Measurements from ENCODE around the gene ZDHHC16.
"Not testable (repeated sequence)": the region's sequence is repeated elsewhere in the genome, so short reads cannot be mapped to it uniquely, and the experiment has no call there.

Gene ZDHHC16

DNA sequence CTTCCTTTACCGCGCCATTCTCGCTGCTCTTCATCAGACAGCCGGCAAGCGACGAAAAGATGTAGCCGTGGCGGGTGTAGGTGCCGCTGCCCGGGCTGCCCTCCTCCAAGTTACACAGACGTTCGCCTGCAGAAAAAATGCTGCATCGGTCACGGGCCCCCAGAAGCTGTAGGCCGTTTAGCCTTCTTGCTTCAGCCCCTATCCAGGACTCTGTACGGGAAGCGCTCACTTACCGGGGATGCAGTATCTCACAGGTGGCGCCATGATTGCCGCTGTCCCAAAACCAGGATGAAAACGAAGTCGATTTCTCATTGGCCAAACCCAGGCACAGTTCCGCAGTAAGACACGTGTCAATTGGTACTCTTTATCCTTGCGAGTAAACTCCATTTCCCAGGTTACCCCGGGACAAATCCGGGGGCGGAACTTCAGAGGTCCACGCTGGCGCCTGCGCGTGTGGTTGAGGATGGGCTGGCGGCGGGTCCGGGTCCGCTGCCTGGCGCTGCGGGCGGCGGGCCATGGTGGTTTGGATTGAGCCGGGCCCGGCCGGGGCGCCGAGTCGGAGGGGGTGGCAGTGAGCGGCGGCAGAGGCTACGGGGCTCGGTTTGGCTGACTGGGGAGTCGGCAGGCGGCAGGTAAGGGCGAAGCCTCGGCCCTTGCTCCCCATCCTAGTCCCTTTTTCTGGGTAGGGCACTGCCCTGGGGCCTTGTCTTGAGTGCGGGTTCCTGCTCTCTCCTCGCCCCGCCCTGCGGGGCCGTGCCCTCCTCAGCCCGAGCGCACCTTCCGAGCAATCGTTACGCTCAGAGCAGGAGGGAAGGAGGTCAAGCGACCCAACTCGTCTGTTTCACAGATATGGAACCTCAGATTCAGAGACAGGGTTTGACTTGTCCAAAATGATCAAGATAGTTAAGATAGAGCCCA lies at the start of gene ZDHHC16, which contains the start of gene EXOSC1:
Gene ZDHHC16, plus strand, starts transcription at position 454 of the 918 bp plus-strand sequence. CDS start 5,501 bp downstream, outside the sequence.
Gene EXOSC1, minus strand, starts transcription at position 285 of the 918 bp plus-strand sequence. Its CDS starts 21 bp downstream, at position 264.
- peak; percentile 95 for DNase-seq

DNA sequence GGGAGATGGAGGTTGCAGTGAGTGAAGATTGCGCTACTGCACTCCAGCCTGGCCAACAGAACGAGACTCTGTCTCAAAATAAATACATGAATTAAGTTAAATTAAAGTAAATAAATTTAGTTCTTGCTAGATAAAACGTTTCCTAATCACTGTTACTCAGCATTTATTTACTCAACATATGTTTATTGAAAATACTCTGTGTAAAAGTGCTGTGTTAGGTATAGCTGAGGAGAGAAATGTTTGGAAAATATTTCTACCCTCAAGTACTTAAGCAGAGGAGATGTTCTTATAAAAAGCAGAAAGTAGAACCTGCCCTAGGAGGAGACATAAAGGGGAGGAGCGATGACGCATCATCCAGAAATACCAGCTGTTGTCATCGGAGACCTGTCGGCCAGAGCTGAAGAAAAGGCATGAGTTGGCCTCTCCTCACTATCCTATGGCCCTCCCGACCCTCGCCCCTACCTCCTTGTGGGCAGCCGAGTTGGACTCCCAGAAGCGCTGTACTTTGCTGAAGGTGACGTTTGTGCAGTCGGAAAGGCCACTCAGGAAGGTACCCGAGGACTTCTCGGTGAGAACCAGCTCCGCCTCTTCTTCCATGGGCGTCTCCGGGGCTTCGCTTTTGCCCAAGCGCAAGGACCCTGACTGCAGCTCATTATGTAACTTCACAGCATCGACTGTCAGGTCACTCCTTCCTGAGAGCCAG lies 46.0 kb upstream of the ZDHHC16 start:
- DNase-seq: peak; percentile 46

DNA sequence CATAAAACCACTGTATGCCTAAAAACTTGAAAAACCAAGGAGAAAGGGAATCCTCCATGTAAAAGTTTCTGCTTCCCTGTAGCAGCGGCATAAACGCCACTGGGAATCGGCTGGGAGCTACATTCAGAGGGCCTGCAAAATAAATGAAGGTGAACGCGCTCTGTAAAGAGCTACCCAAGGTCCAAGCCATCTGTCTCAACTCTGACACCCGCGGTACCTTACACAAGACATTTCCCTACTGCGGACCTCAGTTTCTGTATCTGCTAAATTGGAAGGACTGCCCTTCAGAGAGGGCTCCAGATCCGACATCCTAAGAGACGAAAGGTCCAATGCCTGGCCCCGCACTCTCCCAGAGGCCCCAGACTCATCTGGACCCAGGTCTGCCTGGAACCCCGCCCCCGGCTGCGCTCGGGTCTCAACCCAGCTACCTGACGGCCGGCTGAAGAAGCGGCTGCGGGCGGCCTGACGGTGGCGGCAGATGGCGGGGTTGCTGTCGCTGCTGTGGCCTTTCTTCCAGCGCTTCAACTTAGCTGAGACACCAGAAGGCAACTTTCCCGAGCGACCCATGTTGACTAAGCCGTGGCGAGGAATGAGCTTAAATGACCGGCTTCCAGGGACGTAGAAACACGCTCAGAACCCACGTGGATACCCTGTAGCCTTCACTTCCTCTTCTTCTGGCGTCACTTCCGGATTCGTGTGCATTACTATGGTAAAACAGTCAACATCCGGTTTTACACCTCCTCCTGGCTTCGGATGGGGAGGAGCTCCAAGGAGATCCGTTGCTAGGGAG lies 45.1 kb upstream of the ZDHHC16 start, which contains the start of gene RRP12:
Gene RRP12, minus strand, starts transcription at position 676 of the 790 bp plus-strand sequence. Its CDS starts 109 bp downstream, at position 567.
- DNase-seq: peak; percentile 93

DNA sequence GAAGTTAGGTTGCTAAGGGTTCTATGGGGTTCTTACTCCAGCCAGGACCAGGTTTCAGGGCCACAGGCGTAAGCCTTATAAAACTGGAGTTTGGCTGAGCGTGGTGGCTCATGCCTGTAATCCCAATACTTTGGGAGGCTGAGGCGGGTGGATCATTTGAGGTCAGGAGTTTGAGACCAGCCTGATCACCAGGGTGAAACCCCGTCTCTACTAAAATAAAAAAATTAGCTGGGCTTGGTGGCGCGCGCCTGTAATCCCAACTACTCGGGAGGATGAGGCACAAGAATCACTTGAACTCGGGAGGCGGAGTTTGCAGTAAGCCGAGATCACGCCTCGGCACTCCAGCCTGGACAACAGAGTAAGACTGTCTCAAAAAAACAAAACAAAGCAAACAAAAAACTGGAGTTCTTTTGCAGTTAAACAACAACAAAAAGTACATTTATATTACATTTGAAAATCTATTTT lies 44.5 kb upstream of the ZDHHC16 start:
- DNase-seq: no peak

DNA sequence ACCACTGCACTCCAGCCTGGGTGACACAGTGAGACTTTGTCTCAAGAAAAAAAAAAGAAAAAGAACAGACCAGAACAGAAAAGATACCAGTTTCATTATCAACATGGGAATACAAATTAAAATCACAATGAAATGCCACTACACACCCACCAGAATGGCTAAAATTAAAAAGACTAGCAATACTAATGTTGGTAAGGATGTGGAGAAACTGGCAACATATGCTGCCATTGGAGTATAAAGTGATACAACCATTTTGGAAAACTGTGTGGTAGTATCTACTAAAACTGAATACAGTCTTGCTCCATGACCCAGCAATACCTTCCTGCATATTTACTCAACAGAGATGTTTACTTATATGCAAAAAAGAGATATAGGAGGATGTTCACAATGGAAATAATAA lies 41.9 kb upstream of the ZDHHC16 start:
- DNase-seq: no peak

DNA sequence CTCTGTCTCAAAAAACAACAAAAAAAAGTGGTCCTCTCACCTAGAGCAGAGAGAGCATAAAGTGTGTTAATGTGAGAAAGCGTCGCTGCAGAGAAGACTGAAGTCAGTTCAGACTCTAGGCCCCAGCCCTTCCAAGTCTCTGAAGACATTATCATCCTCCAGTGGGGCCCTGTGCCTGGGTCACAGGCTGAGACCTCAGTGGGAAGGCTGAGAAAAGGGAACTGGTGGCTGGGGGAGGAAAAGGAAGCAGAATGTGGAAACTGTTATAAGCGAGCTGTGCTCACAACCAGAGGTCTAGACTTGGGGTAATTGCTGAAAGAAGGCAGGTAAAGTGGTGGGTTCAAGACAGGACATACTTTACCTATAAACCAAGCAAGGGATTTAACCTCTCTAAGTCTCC lies 39.9 kb upstream of the ZDHHC16 start:
- DNase-seq: no peak

DNA sequence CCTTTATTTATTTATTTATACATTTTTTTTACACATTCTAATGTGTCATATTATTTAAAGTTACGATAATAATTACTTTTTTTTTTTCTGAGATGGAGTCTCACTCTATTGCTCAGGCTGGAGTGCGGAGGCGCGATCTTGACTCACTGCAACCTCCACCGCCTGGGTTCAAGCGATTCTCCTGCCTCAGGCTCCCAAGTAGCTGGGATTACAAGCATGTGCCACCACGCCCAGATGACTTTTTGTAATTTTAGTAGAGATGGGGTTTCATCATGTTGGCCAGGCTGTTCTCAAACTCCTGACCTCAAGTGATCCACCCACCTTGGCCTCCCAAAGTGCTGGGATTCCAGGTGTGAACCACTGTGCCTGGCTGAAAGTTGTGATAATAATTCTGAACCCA lies 39.5 kb upstream of the ZDHHC16 start:
- not testable (repeated sequence) for DNase-seq

DNA sequence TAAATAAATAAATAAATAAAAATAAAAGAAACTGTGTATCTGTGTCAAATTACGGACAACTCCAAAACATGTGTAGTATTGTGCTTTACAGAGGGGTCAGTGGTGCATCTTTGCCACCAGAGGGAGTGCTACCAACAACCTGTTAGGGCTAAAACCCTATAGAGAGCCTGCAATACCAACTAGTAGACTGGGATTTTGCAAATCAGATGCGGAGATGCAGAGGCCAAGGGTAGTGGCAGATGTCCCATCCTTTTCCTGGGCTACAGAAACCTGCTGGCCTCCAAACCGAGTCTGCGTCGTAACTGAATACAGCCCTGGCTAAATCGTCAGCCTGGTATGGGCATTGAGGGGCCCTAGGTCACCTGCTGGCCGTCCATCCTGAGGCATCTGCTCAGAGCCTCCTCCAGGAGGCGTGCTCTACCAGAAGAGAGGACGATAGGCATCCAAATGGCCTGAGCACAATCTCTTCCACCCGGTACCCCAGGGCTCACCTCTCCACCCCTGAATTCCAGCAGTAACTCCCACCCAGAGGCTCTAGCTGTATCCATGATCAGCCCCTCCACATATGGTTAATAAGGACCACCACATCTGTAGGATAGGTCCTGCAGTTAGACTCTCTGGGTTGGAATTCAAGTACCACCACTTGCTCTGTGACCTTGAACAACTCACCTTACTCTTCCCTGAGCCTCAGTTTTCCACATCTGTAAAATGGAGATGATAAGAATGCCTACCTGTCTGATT lies 38.6 kb upstream of the ZDHHC16 start:
- peak; percentile 76 for DNase-seq

DNA sequence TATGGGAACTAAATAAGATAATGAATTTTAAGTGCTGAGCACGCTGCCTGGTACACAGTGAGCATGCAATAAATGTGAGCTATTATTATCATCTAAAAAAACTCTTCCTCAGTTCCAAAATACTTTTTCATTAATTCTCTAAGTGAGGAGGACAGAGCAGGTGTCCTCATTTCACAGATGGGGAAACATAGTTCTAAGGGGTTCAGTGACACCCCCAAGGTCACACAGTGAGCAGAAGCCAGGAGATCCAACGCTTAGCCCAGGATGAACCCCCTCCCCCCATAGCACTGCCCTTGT lies 38.1 kb upstream of the ZDHHC16 start:
- DNase-seq: no peak

DNA sequence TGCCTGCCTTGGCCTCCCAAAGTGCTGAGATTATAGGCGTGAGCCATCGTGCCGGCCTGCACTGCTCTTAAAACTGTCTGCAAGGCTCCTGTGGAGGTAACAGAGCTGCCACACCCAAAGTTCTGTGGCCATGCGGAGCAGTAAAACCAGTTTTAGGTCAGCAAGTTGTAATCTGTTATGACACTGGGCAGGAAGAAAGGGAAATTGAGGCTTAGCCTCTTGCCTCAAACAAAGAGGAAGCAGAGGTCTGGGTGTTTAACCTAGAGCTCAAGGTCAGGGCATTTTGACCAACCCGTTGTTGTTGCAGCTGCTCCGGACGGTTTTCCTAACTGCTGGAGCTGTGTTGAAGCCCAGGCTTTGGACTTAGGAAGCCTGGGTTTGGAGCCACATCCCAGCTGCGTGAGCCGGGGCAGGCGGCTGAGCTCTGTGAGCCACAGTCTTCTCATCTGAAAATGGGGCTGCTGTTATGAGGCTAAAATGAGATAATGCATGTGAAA lies 37.4 kb upstream of the ZDHHC16 start:
- no peak for DNase-seq

DNA sequence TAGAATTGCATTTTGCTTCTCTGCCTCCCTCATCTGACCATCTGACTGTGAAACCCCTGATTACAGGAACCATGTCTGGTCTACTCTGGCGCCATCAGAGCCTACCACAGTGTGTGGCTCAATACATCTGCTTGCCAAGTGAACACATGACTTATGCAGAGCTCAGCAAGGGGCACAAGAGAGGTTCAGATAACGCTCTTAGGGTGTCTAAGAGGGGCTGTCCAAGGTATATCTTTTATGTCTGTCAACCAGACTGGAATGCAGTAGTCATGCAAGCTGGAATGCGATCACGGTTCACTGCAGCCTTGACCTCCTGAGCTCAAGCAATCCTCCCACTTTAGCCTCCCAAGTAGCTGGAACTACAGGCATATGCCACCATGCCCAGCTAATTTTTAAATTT lies 34.6 kb upstream of the ZDHHC16 start:
- DNase-seq: no peak

DNA sequence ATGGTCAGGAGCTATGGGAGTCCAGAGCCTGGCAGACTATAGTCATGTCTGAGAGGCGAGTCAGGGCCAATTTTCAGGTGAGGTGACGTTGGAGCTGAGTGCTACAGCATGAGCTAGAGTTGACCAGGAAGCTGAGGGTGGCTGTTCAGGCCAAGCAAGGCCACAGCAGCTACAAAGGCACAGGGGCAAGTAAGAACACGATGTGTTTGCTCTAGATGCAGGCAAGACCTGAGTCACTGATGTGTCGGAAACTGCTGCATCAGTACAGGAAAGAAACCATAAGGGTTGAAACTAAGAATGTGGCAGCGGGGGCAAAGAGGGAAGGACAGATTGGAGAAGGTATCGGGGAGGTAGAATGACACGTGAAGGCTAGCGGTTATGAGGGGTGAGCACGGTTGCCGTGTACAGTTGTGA lies 33.1 kb upstream of the ZDHHC16 start:
- DNase-seq: no peak

DNA sequence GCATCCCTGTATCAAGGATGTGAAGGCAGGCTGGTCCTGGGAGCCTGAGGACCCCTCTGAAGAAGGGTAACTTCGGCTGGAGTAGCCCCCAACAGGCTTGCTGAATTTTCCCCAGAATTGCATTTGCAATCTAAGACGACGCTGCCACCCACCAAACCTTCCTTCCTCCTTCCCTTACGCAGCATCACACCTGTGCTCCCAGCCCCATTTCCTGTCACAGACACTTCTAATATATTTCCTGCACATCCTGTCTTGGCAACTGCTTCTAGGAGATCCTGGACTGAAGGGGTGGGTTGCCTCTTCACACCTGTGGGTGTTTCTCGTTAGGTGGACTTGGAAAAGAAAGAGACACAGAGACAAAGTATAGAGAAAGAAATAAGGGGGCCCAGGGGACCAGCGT lies 29.4 kb upstream of the ZDHHC16 start:
- DNase-seq: no peak

DNA sequence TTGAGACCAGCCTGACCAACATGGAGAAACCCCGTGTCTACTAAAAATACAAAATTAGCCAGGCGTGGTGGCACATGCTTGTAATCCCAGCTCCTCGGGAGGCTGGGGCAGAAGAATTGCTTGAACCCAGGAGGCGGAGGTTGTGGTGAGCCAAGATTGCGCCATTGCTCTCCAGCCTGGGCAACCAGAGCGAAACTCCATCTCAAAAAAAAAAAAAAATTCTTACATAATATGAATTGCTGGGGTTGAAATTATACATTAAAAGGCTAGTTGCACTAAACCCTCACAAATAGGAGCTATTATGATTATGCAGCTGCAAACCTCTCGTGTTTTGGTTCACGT lies 22.2 kb upstream of the ZDHHC16 start:
- not testable (repeated sequence) for DNase-seq

DNA sequence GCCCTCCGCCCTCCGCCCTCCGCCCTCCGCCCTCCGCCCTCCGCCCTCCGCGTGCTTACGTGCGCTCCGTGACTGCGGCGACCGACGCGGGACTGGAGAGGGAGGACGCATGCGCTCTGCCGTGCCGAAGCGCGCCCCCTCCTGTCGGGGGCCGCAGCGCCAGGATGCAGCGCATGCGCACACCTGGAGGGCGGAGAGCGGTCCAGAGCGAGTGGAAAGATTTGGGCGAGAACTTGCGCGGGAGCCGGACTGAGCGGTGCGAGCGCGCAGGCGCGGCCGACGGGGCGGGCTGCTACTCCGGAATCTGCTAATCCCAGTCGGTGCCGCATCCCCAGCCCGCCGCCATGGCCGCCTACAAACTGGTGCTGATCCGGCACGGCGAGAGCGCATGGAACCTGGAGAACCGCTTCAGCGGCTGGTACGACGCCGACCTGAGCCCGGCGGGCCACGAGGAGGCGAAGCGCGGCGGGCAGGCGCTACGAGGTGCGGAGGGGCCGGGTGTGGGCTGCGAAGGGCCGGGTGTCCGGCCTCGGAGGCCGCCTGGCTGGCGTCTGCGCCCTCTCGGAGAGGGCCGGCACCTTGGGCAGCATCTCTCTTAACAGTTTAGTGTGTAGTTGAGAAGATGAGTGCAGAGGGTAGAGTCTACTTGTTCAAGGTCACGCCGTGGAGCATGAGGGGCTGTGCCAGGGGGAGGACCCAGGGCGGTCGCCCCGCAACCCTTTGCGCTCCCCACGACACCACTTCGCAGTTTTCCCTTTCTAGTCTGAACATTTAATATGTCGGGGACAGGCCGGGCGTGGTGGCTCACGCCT lies 19.8 kb upstream of the ZDHHC16 start, which contains the start of gene PGAM1:
Gene PGAM1, plus strand, starts transcription at position 228 of the 812 bp plus-strand sequence. Its CDS starts 117 bp downstream, at position 345.
- peak; percentile 88 for DNase-seq

DNA sequence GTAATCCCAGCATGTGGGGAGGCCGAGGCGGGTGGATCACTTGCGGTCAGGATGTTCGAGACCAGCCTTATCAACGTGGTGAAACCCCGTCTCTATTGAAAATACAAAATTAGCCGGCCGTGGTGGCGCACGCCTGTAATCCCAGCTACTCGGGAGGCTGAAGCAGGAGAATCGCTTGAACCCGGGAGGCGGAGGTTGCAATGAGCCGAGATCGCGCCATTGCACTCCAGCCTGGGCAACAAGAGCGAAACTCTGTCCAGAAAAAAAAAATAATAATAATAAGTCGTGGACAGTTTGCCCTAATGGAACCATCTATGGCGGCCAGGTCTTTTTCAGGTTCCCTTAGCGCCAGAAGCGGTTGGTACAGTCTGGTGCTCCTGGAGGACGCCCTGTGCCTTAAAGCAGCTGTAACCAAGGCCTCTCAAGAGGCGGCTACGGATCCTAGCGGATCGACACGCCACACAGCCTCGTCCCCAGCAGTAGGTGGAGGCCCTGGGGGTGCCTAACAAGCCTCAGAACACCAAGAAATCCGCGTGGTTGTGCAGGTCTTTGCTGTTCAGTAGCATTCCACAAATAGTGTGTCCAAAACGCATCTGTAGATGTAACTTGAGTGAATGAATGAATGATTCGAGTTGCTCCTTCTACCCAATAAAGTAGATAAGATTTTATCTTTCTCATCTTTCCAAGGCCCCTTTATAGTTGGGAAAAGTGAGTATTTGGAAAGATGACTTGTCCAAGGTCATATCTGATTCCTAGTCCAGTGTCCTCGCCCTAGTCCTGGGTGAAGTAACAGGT lies 19.0 kb upstream of the ZDHHC16 start:
- DNase-seq: no peak

DNA sequence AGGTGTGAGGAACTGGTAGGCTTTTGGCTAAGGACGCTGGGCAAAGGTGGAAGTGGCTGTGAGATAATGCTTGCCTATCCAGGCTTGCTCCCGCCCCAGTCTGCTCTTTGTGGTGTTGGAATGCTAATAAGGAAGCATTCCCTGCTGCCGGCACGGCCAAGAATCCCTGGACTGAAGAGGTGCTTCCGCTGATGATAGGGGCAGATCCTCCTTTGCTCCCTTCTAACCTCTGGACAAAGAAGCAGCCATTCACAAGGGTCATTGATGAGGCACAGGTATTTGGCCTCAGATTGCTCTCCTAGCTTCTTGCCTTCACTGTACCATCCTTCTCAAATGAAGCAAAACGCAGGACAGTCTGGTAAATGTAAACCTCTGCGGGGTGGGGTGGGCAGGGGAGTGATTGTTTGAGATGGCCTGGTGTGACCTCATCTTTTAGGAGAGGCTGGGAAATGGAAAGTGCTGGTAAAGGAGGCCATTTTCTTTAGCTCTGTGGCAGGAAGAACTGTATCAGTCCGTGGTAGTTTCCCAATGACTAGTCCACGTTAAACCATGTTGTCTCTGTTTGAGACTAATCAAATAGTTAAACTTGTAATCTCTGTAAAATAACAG lies 18.3 kb upstream of the ZDHHC16 start:
- DNase-seq: no peak

DNA sequence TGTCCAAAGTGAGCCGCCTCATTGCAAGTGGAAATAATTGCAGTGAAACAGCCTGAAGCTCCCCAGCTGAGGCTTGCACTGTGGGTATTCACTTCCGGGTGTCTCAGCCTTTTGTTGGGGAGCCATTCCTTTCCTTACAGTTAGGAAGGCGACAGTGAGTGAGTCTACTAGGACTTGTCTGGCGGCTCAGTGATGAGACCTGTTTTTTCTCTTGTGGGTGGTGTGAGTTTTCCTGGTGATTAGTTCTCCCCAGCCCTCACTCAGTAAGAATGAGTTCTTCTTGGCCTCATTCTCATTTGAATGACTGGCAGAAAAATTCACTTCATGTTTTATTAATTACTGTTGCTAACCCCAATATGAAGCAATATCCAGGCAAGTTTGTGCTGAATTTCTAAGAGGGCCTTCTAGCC lies 17.4 kb upstream of the ZDHHC16 start:
- no peak for DNase-seq

DNA sequence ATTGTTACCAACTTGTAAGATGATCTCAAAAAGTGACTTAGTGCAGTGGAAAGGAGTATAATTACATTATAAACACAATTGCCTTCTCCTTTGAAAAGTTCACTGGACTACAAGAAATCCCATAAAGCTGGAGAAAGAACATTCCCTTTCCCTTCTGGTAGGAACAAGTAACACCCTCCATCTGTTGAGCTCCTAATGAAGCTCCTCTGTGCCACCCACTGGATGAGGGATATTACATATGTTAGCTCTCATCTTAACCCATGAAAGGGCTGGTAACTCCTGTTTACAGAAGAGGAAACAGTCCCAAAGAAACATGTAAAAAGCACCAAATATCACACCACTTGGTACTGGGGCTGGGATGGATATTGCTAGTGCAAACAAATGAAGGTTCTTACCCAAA lies 11.9 kb upstream of the ZDHHC16 start:
- DNase-seq: no peak

DNA sequence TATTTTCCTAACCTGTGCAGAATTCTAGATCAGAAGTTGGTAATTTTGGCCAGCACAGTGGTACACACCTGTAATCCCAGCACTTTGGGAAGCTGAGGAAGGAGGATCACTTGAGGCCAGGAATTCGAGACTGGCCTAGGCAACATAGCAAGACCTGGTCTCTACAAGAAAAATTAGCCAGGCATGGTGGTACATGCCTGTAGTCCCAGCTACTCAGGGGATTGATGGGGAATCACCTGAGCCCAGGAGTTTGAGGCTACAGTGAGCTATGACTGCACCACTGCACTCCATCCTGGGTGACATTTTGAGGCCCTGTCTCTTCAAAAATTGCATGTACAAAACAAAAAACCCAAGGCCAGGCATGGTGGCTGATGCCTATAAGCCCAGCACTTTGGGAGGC lies 11.4 kb upstream of the ZDHHC16 start:
- no peak for DNase-seq

Measured in SHP77 treated with DMSO at 0.1 percent for 48 hours (cell line).